Fibroblast of skin of right biceps (primary cell): Measurements from ENCODE around the gene PARD3B.
A peak's percentile ranks its signal among the peaks of the same experiment; 100 is the strongest.

Experiments
- DNase-seq: peaks from one replicate; pipeline ENCODE4 v3.0.0-alpha.2; 2013

PARD3B gene

GRCh38 chr2:205290299-205290698, 745.0 kb downstream of the PARD3B start:
- no peak for DNase-seq

- DNase-seq: no peak
Observed at GRCh38 chr2:205292665-205293295, 747.5 kb downstream of the PARD3B start.

GRCh38 chr2:205293559-205293958, 748.3 kb downstream of the PARD3B start:
- no peak for DNase-seq

GRCh38 chr2:205296959-205297358, 751.7 kb downstream of the PARD3B start:
- no peak for DNase-seq

- DNase-seq: no peak
Observed at GRCh38 chr2:205297368-205297767, 752.1 kb downstream of the PARD3B start.

GRCh38 chr2:205297846-205298245, 752.6 kb downstream of the PARD3B start:
- DNase-seq: no peak

- DNase-seq: peak; percentile 16
Observed at GRCh38 chr2:205311201-205311600, 765.9 kb downstream of the PARD3B start.

- DNase-seq: peak; percentile 84
Observed at GRCh38 chr2:205321231-205321630, 776.0 kb downstream of the PARD3B start.

- no peak for DNase-seq
Observed at GRCh38 chr2:205323929-205324328, 778.7 kb downstream of the PARD3B start.

- no peak for DNase-seq
Observed at GRCh38 chr2:205324355-205324754, 779.1 kb downstream of the PARD3B start.

GRCh38 chr2:205333351-205333750, 788.1 kb downstream of the PARD3B start:
- no peak for DNase-seq

- no peak for DNase-seq
Observed at GRCh38 chr2:205337274-205337673, 792.0 kb downstream of the PARD3B start.

GRCh38 chr2:205338156-205338555, 792.9 kb downstream of the PARD3B start:
- no peak for DNase-seq

- peak; percentile 27 for DNase-seq
Observed at GRCh38 chr2:205343103-205343502, 797.8 kb downstream of the PARD3B start.

- DNase-seq: no peak
Observed at GRCh38 chr2:205346649-205347048, 801.4 kb downstream of the PARD3B start.

GRCh38 chr2:205347899-205348298, 802.6 kb downstream of the PARD3B start:
- no peak for DNase-seq

- peak; percentile 69 for DNase-seq
Observed at GRCh38 chr2:205352094-205352493, 806.8 kb downstream of the PARD3B start.

- DNase-seq: peak; percentile 84
Observed at GRCh38 chr2:205352593-205352992, 807.3 kb downstream of the PARD3B start.

- no peak for DNase-seq
Observed at GRCh38 chr2:205357732-205358131, 812.5 kb downstream of the PARD3B start.

GRCh38 chr2:205358351-205358815, 813.1 kb downstream of the PARD3B start:
- DNase-seq: peak; percentile 85

- no peak for DNase-seq
Observed at GRCh38 chr2:205361272-205361671, 816.0 kb downstream of the PARD3B start.

GRCh38 chr2:205361970-205362369, 816.7 kb downstream of the PARD3B start:
- no peak for DNase-seq

- DNase-seq: no peak
Observed at GRCh38 chr2:205364261-205364660, 819.0 kb downstream of the PARD3B start.

GRCh38 chr2:205366336-205367060, 821.2 kb downstream of the PARD3B start:
- no peak for DNase-seq
